AG04449 (cell line): Measurements from ENCODE around the gene KCTD16.

ENCODE experiments used
- CTCF ChIA-PET: fragments of 350-600 bp; formaldehyde crosslinking; extraction: SDS; loops from one replicate; lab custom pipeline; 2021; ENCODE audit warnings: antibody characterized with exemption; lab: Yijun Ruan, JAX
- POLR2A ChIA-PET: fragments of 400-600, 350-600 bp; formaldehyde crosslinking; extraction: SDS; loops from one replicate; lab custom pipeline; 2020; ENCODE audit warnings: antibody characterized with exemption, inconsistent platforms; lab: Yijun Ruan, JAX
- DNase-seq: peaks from one replicate; pipeline ENCODE4 v3.0.0-alpha.2; 2010; ENCODE audit warnings: low read depth, low spot score
- H3K4me3 ChIP-seq: 2 replicates; pipeline ENCODE4 v1.5.1; 2011; ENCODE audit warnings: low read depth, mild to moderate bottlenecking, control low read depth, low read length
- TF ChIP-seq, protein P1 (sequence below): IDR thresholded peaks from one replicate; pipeline ENCODE4 v1.5.1; 2011; ENCODE audit warnings: mild to moderate bottlenecking, moderate library complexity, low read length, control low read depth, inconsistent platforms; ENCODE audit not compliant: insufficient read depth; ENCODE audit errors: missing control alignments

Gene KCTD16

DNA sequence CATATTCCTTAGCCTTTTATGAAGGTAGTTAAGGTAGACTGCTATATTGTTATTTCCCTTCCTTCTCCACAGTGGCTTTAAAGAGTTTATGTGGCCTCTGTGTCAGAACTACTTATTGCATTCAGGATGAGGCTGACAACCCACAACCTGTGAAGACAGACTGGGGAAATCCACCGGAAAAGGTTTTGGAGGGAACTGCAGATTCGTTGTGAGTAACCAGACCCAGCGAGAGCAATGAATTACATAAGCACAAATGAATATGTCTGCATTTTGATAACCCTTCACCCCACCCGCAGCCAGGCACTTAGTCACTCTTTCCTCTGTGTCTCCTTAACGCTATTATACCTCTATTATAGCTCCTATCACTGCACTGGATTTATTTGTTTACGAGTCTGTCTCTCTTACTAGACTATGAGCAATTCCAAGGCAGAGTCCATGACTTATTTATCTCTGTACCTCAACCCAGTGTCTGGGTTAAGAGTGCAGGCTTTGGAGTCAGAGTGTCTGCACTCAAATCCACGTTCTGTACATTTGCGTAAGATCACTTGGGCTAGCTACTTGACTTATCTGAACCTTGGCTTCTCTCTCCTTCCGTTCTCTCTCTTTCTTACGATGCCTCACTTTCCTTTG is 19.2 kb downstream of the KCTD16 start:
- DNase-seq = no peak
- ChIA-PET CTCF (interaction anchor here (1.2 to 5.3 kb wide), 3 partner anchors 10 to 1636 kb away, joined by 3 to 39 read pairs (median 5); no protein-coding TSS in a partner anchor), POLR2A (no interaction called here)
- TF ChIP-seq, protein P1, sequence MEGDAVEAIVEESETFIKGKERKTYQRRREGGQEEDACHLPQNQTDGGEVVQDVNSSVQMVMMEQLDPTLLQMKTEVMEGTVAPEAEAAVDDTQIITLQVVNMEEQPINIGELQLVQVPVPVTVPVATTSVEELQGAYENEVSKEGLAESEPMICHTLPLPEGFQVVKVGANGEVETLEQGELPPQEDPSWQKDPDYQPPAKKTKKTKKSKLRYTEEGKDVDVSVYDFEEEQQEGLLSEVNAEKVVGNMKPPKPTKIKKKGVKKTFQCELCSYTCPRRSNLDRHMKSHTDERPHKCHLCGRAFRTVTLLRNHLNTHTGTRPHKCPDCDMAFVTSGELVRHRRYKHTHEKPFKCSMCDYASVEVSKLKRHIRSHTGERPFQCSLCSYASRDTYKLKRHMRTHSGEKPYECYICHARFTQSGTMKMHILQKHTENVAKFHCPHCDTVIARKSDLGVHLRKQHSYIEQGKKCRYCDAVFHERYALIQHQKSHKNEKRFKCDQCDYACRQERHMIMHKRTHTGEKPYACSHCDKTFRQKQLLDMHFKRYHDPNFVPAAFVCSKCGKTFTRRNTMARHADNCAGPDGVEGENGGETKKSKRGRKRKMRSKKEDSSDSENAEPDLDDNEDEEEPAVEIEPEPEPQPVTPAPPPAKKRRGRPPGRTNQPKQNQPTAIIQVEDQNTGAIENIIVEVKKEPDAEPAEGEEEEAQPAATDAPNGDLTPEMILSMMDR = no peak
- no peak overlapping the region for H3K4me3 ChIP-seq

DNA sequence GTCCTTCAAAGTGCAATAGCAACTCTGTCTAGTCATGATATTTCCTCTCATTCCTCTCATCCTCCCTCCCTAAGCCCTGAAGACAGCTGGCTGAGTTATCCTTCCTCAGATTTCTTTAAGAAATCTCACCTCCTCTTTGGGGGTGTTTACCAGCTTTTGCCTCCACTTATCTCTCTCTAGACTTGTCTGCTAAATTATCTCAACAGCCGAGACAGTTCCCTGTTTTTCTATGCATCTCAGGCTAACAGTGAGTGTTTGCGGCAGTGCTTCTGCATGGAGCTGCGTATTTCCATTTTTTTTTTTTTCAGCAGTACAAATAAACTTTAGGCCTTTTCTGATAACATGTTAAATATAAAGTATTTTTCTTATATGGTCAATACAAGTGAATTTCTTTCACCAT is 20.9 kb downstream of the KCTD16 start:
- TF ChIP-seq, protein P1 = no peak
- CTCF ChIA-PET = interaction anchor here (0.7 to 5.3 kb wide), 8 partner anchors 13 to 1803 kb away, joined by 3 to 39 read pairs (median 3); no protein-coding TSS in a partner anchor
- no peak overlapping the region for H3K4me3 ChIP-seq
- POLR2A ChIA-PET = no interaction called here
- no peak for DNase-seq

DNA sequence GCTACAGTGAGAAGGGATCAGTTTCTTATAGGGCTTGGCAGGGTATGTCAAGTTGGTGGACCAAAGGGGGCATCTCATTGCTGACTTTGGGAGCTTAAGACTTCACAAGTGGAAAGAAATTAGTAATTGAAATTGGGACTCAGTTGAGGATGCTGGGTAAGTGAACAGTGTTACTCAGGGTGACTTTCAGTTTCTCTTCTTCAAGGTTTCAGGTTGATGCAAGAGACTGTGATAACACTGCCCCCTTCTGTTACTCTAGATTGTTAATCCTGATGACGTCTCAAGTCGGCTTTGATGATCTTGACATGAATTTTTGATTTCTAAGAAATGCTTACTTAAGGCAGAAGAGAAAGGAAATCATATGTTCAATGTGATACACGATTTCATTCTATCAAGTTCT is 21.3 kb downstream of the KCTD16 start:
- no peak for DNase-seq
- CTCF ChIA-PET = interaction anchor here (0.7 to 5.3 kb wide), 9 partner anchors 10 to 1804 kb away, joined by 3 to 39 read pairs (median 3); no protein-coding TSS in a partner anchor
- TF ChIP-seq, protein P1 = peak; percentile 45
- POLR2A ChIA-PET = no interaction called here
- no peak overlapping the region for H3K4me3 ChIP-seq

DNA sequence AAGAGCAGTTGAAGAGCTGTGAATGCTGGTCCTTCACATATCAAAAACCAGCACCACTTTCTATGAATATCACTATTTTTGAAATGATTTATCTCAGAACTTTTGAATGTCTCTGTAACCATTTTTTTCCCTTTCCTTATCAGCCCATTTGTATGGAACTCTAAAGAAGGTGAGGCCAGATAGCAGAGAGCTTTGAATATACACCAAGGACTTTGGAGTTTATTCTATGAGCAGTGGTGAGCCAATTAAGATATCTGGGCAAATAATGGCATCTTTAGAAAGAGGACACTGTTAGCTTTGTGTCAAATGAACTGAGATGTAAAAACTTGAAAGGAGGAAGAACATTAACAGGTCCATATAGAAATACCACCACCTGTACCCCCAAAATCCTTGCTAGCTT is 22.0 kb downstream of the KCTD16 start:
- TF ChIP-seq, protein P1 = no peak
- no peak overlapping the region for H3K4me3 ChIP-seq
- ChIA-PET CTCF (interaction anchor here (0.6 to 5.3 kb wide), 9 partner anchors 9 to 1805 kb away, joined by 3 to 39 read pairs (median 4); no protein-coding TSS in a partner anchor), POLR2A (no interaction called here)
- DNase-seq = no peak

DNA sequence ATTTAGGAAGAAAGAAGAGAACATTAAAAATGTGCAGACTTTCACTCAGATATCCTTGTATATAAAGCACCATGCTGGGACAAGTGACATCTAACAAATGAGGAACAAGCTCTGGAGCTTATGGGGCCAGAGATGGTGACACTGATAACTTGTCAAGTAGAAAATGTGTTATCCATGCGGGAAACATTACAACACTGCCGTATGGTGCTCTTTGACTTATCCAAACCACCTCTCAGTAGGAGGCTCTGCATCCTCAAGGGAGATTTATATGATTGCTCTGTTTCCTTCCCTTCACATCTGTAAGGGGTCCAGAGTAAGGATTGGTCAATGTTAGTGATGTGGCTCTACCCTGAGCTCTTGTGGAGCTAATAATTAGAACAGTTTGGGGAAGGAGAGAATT is 23.5 kb downstream of the KCTD16 start:
- TF ChIP-seq, protein P1 = no peak
- no peak overlapping the region for H3K4me3 ChIP-seq
- DNase-seq = no peak
- POLR2A ChIA-PET = no interaction called here
- CTCF ChIA-PET = interaction anchor here (1.5 to 5.3 kb wide), 3 partner anchors 10 to 1635 kb away, joined by 3 to 39 read pairs (median 7); no protein-coding TSS in a partner anchor

DNA sequence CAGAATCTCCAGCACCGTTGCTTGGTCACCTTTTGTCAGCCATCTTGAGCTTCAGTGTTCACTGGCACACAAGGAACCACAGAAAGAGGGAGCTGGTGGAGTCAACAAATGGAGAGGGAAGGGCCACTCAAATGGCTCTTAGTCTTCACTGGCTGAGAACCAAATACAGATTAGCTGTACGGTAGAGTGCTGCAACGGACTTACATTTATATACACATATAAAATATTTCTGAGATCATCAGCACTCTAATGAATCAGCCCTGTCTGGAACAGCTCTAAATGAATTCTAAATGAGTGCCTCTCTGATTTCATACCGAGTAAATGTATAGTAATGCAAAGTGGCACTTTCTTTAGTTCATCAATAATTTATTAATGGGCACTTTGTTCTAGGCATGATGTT is 24.8 kb downstream of the KCTD16 start:
- DNase-seq = no peak
- TF ChIP-seq, protein P1 = no peak
- no peak overlapping the region for H3K4me3 ChIP-seq
- ChIA-PET CTCF (interaction anchor here (1.0 to 1.6 kb wide), 3 partner anchors 9 to 1630 kb away, joined by 3 to 5 read pairs (median 3); no protein-coding TSS in a partner anchor), POLR2A (no interaction called here)
